ENCODE data around the gene ATOH1.

The ATOH1 gene, protein sequence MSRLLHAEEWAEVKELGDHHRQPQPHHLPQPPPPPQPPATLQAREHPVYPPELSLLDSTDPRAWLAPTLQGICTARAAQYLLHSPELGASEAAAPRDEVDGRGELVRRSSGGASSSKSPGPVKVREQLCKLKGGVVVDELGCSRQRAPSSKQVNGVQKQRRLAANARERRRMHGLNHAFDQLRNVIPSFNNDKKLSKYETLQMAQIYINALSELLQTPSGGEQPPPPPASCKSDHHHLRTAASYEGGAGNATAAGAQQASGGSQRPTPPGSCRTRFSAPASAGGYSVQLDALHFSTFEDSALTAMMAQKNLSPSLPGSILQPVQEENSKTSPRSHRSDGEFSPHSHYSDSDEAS

GRCh38 chr4:93828332-93828994 lies at the start of gene ATOH1:
ATOH1 (plus strand) TSS chr4:93828753; CDS start chr4:93828927, 174 bp downstream.
- no peak within 1 kb of the TSS for H3K4me3 ChIP-seq
- peaks cover 34% of the 10 kb centered on the region for H3K9me3 ChIP-seq
- no peaks in the 10 kb centered on the region for H4K20me1 ChIP-seq
- H3K9ac ChIP-seq = no peak within 1 kb of the TSS
- H3K36me3 ChIP-seq = no peaks in the 10 kb centered on the region
- no peak for TF ChIP-seq Cebpa-rat (IDR thresholded peaks at IDR 0.05)
- H3K27me3 ChIP-seq = no peaks in the 10 kb centered on the region
- H3K4me2 ChIP-seq = no peak within 1 kb of the TSS
- H3K4me1 ChIP-seq = no peaks in the 10 kb centered on the region
- no peak within 1 kb of the TSS for H3K27ac ChIP-seq

- H3K27me3 ChIP-seq = no peaks in the 10 kb centered on the region
- no peaks in the 10 kb centered on the region for H4K20me1 ChIP-seq
- H3K36me3 ChIP-seq = no peaks in the 10 kb centered on the region
- no peaks in the 10 kb centered on the region for H3K4me1 ChIP-seq
- no peaks in the 10 kb centered on the region for H3K9me3 ChIP-seq
- no peak overlapping the region for H3K4me3 ChIP-seq
- TF ChIP-seq Cebpa-rat (IDR thresholded peaks at IDR 0.05) = no peak
- H3K9ac ChIP-seq = no peak overlapping the region
- H3K4me2 ChIP-seq = no peak overlapping the region
- no peak overlapping the region for H3K27ac ChIP-seq
These were observed 49.3 kb upstream of the ATOH1 start for GRCh38 chr4:93779228-93779627.

DNA sequence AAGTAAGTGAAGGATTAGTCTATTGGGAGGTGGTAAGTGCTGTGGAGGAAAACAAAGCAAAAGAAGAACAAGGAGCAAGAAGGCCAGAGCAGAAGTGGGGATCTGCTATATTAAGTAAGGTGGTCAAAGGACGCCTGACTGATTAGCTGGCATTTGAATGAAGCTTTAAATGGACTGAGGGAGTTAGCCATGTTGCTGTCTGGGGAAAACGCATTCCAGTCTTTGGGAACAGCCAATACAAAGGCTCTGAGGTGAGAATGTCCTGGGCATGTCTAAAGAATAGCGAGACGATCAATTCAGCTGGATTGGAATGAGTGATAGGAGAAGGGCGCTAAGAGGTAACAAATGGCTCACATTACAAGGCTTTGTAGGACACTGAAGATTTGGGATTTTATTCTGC lies 48.5 kb upstream of the ATOH1 start:
- Histone ChIP-seq H3K4me3 (no peak overlapping the region), H3K4me1 (no peaks in the 10 kb centered on the region), H4K20me1 (no peaks in the 10 kb centered on the region), H3K36me3 (no peaks in the 10 kb centered on the region), H3K9me3 (no peaks in the 10 kb centered on the region), H3K27me3 (no peaks in the 10 kb centered on the region), H3K27ac (no peak overlapping the region), H3K4me2 (no peak overlapping the region), H3K9ac (no peak overlapping the region)
- no peak for TF ChIP-seq Cebpa-rat (IDR thresholded peaks at IDR 0.05)

GRCh38 chr4:93781198-93781597 lies 47.4 kb upstream of the ATOH1 start:
- Histone ChIP-seq H3K9ac (no peak overlapping the region), H3K36me3 (no peaks in the 10 kb centered on the region), H3K27me3 (no peaks in the 10 kb centered on the region), H3K27ac (no peak overlapping the region), H3K4me1 (no peaks in the 10 kb centered on the region), H3K4me3 (no peak overlapping the region), H3K4me2 (no peak overlapping the region), H3K9me3 (no peaks in the 10 kb centered on the region), H4K20me1 (no peaks in the 10 kb centered on the region)
- no peak for TF ChIP-seq Cebpa-rat (IDR thresholded peaks at IDR 0.05)

DNA sequence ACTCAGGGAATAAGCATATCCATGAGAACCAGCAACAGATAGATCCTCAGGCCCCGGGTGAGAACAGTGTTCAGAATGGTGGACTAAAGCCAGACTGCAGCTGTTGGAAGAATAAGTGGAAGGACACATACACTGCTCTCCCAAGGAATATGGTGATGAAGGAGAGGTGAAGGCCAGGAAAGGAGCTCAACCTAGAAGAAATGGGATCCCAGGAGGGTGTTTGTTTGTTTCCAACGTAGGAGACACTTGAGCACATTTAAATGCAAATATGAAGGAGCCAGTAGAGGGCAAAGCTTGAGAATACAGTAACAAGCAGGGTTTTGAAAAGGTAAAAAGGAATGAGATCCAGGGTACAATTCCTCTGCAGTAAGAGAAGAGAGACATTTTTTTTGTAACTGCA lies 42.4 kb upstream of the ATOH1 start:
- no peak for TF ChIP-seq Cebpa-rat (IDR thresholded peaks at IDR 0.05)
- Histone ChIP-seq H3K36me3 (no peaks in the 10 kb centered on the region), H4K20me1 (no peaks in the 10 kb centered on the region)

DNA sequence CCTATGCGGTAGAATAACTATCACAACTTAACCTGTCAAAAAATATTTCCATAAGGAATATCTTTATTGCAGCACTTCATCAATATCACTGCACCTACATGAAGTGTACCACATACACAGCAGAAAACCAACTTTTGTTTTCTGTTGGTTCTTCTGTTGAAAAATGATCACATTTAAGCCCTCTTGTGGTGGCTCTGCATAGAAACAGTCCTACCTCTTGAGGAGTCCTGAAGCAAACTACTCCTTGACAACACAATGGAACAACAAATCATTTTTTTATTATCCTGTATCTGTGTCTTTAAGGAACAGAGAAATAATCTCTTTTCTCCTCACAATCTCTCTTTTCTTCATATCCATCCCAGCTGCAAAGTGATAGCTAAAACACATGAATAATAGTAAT lies 39.8 kb upstream of the ATOH1 start:
- Histone ChIP-seq H3K9ac (no peak overlapping the region), H3K4me1 (no peaks in the 10 kb centered on the region), H4K20me1 (no peaks in the 10 kb centered on the region), H3K9me3 (no peaks in the 10 kb centered on the region), H3K27ac (no peak overlapping the region), H3K4me2 (no peak overlapping the region), H3K36me3 (no peaks in the 10 kb centered on the region), H3K4me3 (no peak overlapping the region), H3K27me3 (no peaks in the 10 kb centered on the region)
- no peak for TF ChIP-seq Cebpa-rat (IDR thresholded peaks at IDR 0.05)

More for the DNA sequence above, 42.4 kb upstream of the ATOH1 start:
- H3K9ac ChIP-seq = no peak overlapping the region
- H3K27ac ChIP-seq = no peak overlapping the region
- H3K4me2 ChIP-seq = no peak overlapping the region
- H3K27me3 ChIP-seq = no peaks in the 10 kb centered on the region
- H3K9me3 ChIP-seq = no peaks in the 10 kb centered on the region
- no peaks in the 10 kb centered on the region for H3K4me1 ChIP-seq
- no peak overlapping the region for H3K4me3 ChIP-seq

- Histone ChIP-seq H3K27ac (no peak overlapping the region), H3K9ac (no peak overlapping the region), H3K4me2 (no peak overlapping the region), H3K4me3 (no peak overlapping the region), H4K20me1 (no peaks in the 10 kb centered on the region), H3K4me1 (no peaks in the 10 kb centered on the region), H3K36me3 (no peaks in the 10 kb centered on the region), H3K27me3 (no peaks in the 10 kb centered on the region), H3K9me3 (no peaks in the 10 kb centered on the region)
- TF ChIP-seq Cebpa-rat (IDR thresholded peaks at IDR 0.05) = no peak
These were observed 36.9 kb upstream of the ATOH1 start for GRCh38 chr4:93791570-93792195.

GRCh38 chr4:93802045-93802444 lies 26.5 kb upstream of the ATOH1 start:
- no peaks in the 10 kb centered on the region for H3K9me3 ChIP-seq
- no peak overlapping the region for H3K9ac ChIP-seq
- no peaks in the 10 kb centered on the region for H3K36me3 ChIP-seq
- no peak for TF ChIP-seq Cebpa-rat (IDR thresholded peaks at IDR 0.05)
- H3K27ac ChIP-seq = no peak overlapping the region
- no peaks in the 10 kb centered on the region for H3K4me1 ChIP-seq
- H4K20me1 ChIP-seq = no peaks in the 10 kb centered on the region
- H3K4me3 ChIP-seq = no peak overlapping the region
- no peak overlapping the region for H3K4me2 ChIP-seq
- H3K27me3 ChIP-seq = no peaks in the 10 kb centered on the region

GRCh38 chr4:93809773-93810172 lies 18.8 kb upstream of the ATOH1 start:
- Histone ChIP-seq H3K27me3 (no peaks in the 10 kb centered on the region), H3K36me3 (no peaks in the 10 kb centered on the region), H3K9me3 (no peaks in the 10 kb centered on the region), H3K4me3 (no peak overlapping the region), H3K27ac (no peak overlapping the region), H3K4me1 (peaks cover 4% of the 10 kb centered on the region), H4K20me1 (no peaks in the 10 kb centered on the region), H3K9ac (no peak overlapping the region), H3K4me2 (no peak overlapping the region)
- no peak for TF ChIP-seq Cebpa-rat (IDR thresholded peaks at IDR 0.05)

DNA sequence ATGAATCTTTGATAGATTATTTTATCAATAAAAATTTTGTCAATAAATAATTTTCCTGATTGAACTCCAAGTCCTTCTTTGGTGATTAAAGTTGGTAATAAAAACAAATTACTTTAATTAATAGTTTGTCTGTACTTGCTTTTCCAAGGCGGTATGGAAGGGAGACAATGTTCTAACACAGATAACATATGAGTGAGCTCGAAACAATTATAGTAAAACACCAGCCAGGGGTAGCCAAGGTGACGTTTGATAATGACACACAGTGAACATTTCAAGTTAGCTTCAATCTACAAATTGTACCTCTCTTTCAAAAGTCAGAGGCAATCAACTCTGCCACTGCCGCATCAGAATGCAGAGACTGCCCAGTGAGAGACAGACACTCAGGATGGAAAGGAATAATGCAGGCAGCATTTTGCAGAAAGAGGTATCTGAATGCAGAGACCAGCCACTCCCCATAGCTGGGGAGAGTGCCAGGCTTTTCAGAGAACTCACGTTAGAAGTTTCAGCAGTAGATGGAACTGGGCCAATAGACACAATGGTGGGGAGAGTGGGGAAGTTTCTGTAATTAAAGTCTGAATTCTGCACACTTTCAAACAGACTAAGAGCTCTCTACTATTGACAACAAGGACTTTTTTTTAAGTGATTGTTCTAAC lies 18.1 kb upstream of the ATOH1 start:
- Histone ChIP-seq H3K27ac (no peak overlapping the region), H3K4me3 (no peak overlapping the region), H3K4me2 (no peak overlapping the region), H3K9ac (no peak overlapping the region), H3K27me3 (no peaks in the 10 kb centered on the region), H4K20me1 (no peaks in the 10 kb centered on the region), H3K4me1 (peaks cover 8% of the 10 kb centered on the region), H3K9me3 (no peaks in the 10 kb centered on the region), H3K36me3 (no peaks in the 10 kb centered on the region)
- no peak for TF ChIP-seq Cebpa-rat (IDR thresholded peaks at IDR 0.05)

Measured in BLaER1 (cell line).